Urinary bladder (tissue), 4 donors: ENCODE results near the gene RUBCNL. TPM values are rescaled to one million over a fixed set of nuclear protein-coding genes. Genes with fewer than 3 reads are reported as not detected.

Source experiments
- DNase-seq: peaks from one replicate; pipeline ENCODE4 v3.0.0-alpha.2; 2015; ENCODE audit errors: extremely low spot score
- H3K27ac ChIP-seq: one replicate; pipeline ENCODE4 v1.5.1; 2013; ENCODE audit warnings: low read depth, mild to moderate bottlenecking, moderate library complexity
- H3K36me3 ChIP-seq: one replicate; pipeline ENCODE4 v1.6.1; 2013; ENCODE audit warnings: mild to moderate bottlenecking, moderate library complexity; ENCODE audit not compliant: insufficient read depth
- H3K4me1 ChIP-seq: one replicate; pipeline ENCODE4 v1.6.1; 2013; ENCODE audit warnings: mild to moderate bottlenecking, moderate library complexity; ENCODE audit not compliant: insufficient read depth
- H3K4me3 ChIP-seq: one replicate; pipeline ENCODE4 v1.5.1; 2013; ENCODE audit warnings: low read depth, low read length
- WGBS: extraction: QIAGEN DNeasy Blood & Tissue Kit; methylation state at CpG from one replicate; pipeline ENCODE4 v1.1.7; 2013; 5-methylcytosine and 5-hydroxymethylcytosine counted together
- polyA plus RNA-seq: library from polyadenylated mRNA; stranded (reverse); fragments of 200-250 nt; gene quantifications from one replicate; pipeline ENCODE4 v1.2.3, GENCODE V29; 2013
- total RNA-seq: library from RNA; depleted of rRNA; stranded (reverse); fragments of >200 nt; gene quantifications from one replicate; pipeline ENCODE4 v1.2.3, GENCODE V29; 2014
- donor health status: healthy with polysubstance abuse.
- donor health status: healthy.

The RUBCNL gene
- total and polyA plus RNA-seq, 2 donors: 0.63 to 9.3 TPM

DNA sequence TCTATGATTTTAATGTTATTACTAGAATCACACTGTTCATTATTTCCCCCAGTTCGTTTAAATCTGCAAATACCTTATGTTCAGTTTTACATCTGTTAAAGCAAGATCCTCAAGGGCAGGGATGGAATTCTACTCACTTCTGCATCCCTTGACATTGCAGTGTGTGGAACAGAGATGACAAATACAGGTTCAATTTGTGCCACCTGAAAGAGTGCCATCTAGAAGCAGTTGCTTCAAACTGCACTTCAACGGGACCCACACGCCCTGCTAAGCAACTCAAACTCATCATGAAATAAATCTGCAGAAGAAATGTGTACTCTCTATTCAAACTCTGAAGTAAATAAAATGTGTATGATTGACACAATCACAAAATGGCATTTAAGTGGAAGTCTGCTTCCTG, 44.5 kb downstream of the RUBCNL start:
- 71% methylated on average over 3 of the region's 3 CpGs for WGBS
- H3K36me3 ChIP-seq: no peaks in the 10 kb centered on the region
- DNase-seq: no peak
- H3K27ac ChIP-seq: no peak overlapping the region
- H3K4me1 ChIP-seq: no peaks in the 10 kb centered on the region
- no peak overlapping the region for H3K4me3 ChIP-seq

DNA sequence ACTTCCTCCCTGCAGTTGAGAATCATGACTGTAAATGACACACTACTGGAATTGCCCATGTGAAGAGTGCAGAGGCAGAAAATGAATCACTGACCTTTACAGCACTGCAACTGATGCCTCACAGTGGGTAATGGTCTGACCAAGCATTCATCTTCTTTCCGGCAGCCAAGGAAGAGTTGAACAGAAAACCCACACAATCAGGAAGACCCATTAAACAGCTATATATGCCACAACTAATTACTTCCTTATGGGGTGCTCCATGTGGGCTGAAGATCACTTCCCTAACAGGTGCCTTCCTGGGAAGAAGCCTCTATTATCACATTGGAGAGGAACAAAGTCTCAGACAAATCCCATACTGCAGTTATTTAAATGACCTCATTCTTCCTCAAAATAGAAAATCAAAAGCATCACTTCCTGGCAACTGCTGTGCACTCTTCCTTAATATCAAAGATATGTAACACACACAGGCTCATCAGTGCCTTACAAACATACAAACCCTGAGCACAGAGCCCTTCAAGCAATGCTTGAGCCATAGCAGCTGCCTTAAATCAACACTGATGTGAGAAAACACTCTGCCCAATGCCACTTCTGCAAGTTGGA, 45.8 kb downstream of the RUBCNL start:
- WGBS: 83% methylated on average over 1 of the region's 1 CpG
- Histone ChIP-seq H3K36me3 (no peaks in the 10 kb centered on the region), H3K4me3 (no peak overlapping the region), H3K27ac (no peak overlapping the region), H3K4me1 (no peaks in the 10 kb centered on the region)
- DNase-seq: no peak

GRCh38 chr13:46340631-46341111, 46.4 kb downstream of the RUBCNL start:
- DNase-seq: no peak
- H3K36me3 ChIP-seq: no peaks in the 10 kb centered on the region
- no peak overlapping the region for H3K27ac ChIP-seq
- WGBS: 97% methylated on average over 3 of the region's 3 CpGs
- no peaks in the 10 kb centered on the region for H3K4me1 ChIP-seq
- H3K4me3 ChIP-seq: no peak overlapping the region

DNA sequence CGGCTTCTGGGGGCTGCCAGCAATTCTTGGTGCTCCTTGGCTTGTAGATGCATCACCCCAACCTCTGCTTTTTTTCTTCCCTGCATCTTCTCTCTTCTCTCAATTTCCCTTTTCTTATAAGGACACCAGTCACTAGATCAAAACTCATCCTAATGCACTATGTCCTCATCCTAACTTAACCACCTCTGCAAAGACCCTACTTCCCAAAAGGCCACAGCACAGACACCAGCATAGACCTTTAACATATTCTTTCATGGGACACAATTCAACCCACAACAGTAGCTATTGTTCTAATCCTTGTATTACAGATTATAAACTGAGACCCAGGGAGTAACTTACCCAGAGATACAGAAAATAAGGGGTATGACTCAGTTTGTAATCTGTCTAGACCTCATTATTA, 47.0 kb downstream of the RUBCNL start:
- no peaks in the 10 kb centered on the region for H3K4me1 ChIP-seq
- no peak overlapping the region for H3K4me3 ChIP-seq
- no peaks in the 10 kb centered on the region for H3K36me3 ChIP-seq
- DNase-seq: no peak
- 98% methylated on average over 1 of the region's 1 CpG for WGBS
- no peak overlapping the region for H3K27ac ChIP-seq

DNA sequence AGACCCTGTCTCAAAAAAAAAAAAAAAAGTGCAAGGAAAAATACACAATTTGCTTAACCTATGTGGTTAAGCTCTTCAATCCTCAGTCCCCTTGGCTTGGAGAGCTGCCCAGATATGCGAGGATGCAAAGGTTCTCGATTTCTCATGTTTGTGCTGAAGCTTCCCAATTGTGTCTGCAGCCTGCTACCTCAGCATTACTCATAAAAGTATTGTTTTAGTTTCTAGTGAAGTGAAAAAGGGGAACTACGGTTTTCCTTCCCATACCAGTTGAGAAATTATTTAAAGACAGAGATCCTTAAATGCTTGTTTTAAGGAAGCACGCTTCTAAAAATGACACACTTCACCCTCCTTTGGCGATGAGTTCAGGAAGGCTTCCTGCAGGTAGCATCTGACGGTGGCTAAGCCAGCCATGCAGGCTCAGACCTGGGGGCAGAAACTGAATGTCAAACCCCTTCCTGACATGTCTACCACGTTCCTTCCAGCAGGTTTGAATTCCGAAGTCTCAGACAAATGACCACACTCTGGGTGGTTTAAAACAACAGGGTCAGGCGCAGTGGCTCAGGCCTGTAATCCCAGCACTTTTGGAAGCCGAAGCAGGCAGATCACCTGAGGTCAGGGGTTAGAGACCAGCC, 47.9 kb downstream of the RUBCNL start:
- no peaks in the 10 kb centered on the region for H3K4me1 ChIP-seq
- DNase-seq: no peak
- no peaks in the 10 kb centered on the region for H3K36me3 ChIP-seq
- H3K4me3 ChIP-seq: no peak overlapping the region
- 62% methylated on average over 10 of the region's 10 CpGs for WGBS
- H3K27ac ChIP-seq: no peak overlapping the region

DNA sequence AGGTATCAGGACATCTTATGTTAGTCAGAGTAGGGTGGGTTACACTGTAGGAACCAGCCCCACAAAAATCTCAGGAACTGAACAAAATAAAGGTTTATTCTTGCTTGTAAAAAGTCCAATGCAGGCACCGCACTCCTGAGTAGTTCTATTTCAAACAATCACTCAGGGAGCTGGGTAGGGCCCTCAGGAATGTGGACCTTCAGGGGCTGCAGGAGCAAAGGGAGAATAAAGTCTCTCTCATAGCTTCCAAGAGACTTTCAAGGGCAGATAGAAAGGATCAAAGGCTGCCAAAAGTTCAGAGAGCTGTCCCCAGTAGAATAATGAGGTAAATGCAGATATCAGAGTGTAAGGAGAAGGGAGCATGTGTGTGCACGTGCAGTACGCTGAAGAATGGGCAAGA, 49.4 kb downstream of the RUBCNL start:
- Histone ChIP-seq H3K27ac (no peak overlapping the region), H3K36me3 (no peaks in the 10 kb centered on the region), H3K4me1 (no peaks in the 10 kb centered on the region), H3K4me3 (no peak overlapping the region)
- WGBS: 67% methylated on average over 3 of the region's 3 CpGs
- DNase-seq: no peak

DNA sequence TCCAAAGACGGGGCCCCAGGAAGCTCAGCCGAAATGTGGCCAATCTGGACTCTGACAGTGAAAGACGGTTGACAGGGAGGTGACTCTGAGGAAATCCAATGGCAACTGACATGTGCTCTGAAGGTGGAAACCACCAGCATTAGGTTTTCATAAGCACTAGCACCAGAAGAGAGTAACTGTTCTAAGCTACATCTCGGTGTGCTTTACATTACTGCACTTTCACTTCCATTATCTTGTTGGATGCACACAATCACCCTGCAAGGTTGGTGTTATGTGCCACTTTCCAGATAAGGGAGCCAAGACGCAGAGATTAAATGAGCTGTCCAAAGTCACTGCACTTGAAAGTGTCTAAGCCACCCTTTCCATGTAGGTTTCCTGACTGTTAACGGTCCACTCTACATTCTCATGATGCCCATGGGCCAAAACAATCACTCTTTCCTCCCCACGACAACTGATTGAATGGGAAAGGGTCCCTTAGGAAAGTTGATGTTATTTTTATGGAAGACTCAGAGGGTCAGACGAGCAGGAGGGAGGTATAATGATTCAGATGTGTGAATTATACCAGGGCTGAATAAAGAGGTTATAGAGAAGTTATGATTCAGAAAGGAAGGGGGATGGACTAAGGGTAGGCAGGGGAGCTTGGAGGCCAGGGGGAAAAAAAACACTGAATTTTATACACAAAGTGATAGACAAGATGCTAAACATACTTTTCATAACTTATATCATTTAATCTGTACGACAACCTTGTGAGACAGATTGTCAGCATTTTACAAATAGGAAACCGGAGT, 52.8 kb downstream of the RUBCNL start:
- no peak overlapping the region for H3K4me3 ChIP-seq
- WGBS: 75% methylated on average over 10 of the region's 10 CpGs

GRCh38 chr13:46332772-46333171, 54.3 kb downstream of the RUBCNL start:
- Histone ChIP-seq H3K4me1 (no peaks in the 10 kb centered on the region), H3K4me3 (no peak overlapping the region), H3K36me3 (no peaks in the 10 kb centered on the region), H3K27ac (no peak overlapping the region)
- 49% methylated on average over 5 of the region's 5 CpGs for WGBS
- DNase-seq: no peak

More for the DNA sequence above, 52.8 kb downstream of the RUBCNL start:
- no peak for DNase-seq
- no peaks in the 10 kb centered on the region for H3K4me1 ChIP-seq
- H3K27ac ChIP-seq: no peak overlapping the region
- no peaks in the 10 kb centered on the region for H3K36me3 ChIP-seq

GRCh38 chr13:46329624-46330023, 57.4 kb downstream of the RUBCNL start:
- H3K4me3 ChIP-seq: no peak overlapping the region
- no peaks in the 10 kb centered on the region for H3K36me3 ChIP-seq
- no peak for DNase-seq
- WGBS: 91% methylated on average over 7 of the region's 7 CpGs
- no peaks in the 10 kb centered on the region for H3K4me1 ChIP-seq
- H3K27ac ChIP-seq: no peak overlapping the region

GRCh38 chr13:46327246-46327645, 59.8 kb downstream of the RUBCNL start:
- H3K4me1 ChIP-seq: no peaks in the 10 kb centered on the region
- DNase-seq: no peak
- H3K36me3 ChIP-seq: no peaks in the 10 kb centered on the region
- H3K27ac ChIP-seq: no peak overlapping the region
- H3K4me3 ChIP-seq: no peak overlapping the region
- WGBS: 40% methylated on average over 1 of the region's 1 CpG

DNA sequence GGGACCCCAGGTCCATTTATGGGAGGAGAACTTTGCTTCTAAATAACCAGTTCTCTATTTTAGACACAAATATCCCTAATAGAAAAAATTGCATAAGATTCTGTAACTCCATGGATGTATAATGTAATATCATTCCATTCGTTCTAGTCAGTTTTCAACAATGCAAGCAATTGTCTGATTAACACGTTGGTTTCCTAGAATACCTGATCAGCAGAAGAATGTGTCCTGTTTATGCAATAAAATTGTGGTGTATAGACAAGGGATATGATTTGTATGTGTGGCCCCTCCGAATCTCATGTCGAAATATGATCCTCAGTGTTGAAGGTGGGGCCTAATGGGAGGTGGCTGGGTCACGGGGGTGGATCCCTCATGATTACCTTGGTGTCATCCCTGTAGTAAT, 62.1 kb downstream of the RUBCNL start:
- Histone ChIP-seq H3K27ac (no peak overlapping the region), H3K36me3 (no peaks in the 10 kb centered on the region), H3K4me1 (no peaks in the 10 kb centered on the region), H3K4me3 (no peak overlapping the region)
- DNase-seq: no peak
- 77% methylated on average over 5 of the region's 5 CpGs for WGBS

- Histone ChIP-seq H3K36me3 (no peaks in the 10 kb centered on the region), H3K4me1 (no peaks in the 10 kb centered on the region), H3K27ac (no peak overlapping the region), H3K4me3 (no peak overlapping the region)
- WGBS: 61% methylated on average over 17 of the region's 17 CpGs
- no peak for DNase-seq
Observed at GRCh38 chr13:46321494-46322225, 65.4 kb downstream of the RUBCNL start.

DNA sequence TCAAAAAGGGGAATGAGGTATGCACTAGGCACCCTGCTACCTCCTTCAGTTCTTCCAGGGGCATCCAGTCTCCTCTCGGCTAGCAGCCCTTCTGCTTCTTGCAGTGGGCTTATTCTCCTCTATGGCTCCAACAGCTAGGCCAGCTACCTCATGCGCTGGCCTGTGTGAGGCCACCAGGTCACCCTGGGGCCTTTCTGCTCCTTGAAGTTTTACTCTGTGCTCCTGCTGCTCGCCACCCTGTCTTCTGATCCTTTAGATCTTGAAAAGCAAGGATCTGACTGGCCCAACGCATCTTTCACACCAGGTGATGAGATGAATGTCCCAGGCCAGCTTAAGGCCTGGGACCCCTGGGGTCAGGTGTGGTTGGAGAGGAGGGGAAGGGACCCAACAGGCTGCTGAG, 66.2 kb downstream of the RUBCNL start:
- Histone ChIP-seq H3K36me3 (no peaks in the 10 kb centered on the region), H3K4me1 (no peaks in the 10 kb centered on the region), H3K27ac (no peak overlapping the region), H3K4me3 (no peak overlapping the region)
- no peak for DNase-seq
- 89% methylated on average over 4 of the region's 4 CpGs for WGBS
